DMS114 treated with DMSO at 0.1 percent for 48 hours (cell line): ENCODE results near the gene ATRX.
"Not testable (repeated sequence)": the region's sequence is repeated elsewhere in the genome, so short reads cannot be mapped to it uniquely, and the experiment has no call there.

Experiments used
- DNase-seq: peaks from one replicate; lab custom pipeline; 2025; ENCODE audit not compliant: unreplicated experiment; lab: John Stamatoyannopoulos, UW

The ATRX gene, protein sequence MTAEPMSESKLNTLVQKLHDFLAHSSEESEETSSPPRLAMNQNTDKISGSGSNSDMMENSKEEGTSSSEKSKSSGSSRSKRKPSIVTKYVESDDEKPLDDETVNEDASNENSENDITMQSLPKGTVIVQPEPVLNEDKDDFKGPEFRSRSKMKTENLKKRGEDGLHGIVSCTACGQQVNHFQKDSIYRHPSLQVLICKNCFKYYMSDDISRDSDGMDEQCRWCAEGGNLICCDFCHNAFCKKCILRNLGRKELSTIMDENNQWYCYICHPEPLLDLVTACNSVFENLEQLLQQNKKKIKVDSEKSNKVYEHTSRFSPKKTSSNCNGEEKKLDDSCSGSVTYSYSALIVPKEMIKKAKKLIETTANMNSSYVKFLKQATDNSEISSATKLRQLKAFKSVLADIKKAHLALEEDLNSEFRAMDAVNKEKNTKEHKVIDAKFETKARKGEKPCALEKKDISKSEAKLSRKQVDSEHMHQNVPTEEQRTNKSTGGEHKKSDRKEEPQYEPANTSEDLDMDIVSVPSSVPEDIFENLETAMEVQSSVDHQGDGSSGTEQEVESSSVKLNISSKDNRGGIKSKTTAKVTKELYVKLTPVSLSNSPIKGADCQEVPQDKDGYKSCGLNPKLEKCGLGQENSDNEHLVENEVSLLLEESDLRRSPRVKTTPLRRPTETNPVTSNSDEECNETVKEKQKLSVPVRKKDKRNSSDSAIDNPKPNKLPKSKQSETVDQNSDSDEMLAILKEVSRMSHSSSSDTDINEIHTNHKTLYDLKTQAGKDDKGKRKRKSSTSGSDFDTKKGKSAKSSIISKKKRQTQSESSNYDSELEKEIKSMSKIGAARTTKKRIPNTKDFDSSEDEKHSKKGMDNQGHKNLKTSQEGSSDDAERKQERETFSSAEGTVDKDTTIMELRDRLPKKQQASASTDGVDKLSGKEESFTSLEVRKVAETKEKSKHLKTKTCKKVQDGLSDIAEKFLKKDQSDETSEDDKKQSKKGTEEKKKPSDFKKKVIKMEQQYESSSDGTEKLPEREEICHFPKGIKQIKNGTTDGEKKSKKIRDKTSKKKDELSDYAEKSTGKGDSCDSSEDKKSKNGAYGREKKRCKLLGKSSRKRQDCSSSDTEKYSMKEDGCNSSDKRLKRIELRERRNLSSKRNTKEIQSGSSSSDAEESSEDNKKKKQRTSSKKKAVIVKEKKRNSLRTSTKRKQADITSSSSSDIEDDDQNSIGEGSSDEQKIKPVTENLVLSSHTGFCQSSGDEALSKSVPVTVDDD (N-terminal part only)

DNA sequence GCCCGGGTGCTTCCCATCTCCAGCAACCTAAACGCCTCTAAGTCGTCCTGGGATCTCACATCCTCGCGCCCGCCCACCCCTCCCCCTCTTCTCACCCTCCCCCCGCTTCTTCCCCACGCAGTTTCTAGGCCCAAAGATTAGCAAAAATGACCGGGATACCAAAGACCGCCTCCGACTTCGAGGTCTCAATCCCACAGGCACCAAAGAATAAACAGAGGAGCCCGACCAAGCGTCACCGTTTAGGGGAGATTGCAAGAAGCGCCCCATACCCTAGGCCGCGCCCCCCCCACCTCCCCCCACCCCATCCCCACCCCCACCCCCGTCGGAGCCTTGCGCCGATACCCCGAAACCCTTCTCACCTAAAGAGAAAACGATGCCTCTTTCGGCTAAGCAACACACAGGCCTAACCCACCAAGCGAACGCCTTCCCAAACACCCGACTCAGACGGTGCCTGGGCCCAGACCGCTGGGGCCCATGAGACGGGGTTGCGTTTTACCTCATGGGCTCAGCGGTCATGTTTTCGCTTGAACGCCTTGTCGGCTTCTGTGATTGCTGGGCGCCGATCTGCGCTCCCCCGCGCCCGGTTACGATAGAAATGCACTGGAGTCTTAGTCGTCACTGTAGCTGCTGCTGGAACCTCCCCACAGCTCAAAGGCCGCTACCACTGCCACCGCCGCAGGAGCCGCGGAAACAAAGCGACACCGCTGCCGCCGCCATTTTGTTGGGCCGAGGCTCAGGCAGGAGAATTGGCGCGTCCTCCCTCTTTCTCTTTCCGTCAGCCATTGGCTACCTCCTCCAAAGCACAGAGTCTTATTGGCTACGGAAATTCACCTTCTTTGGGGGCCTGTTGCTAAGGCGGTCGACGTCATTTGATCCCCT lies at the start of gene ATRX:
Gene ATRX, minus strand, starts transcription at position 731 of the 879 bp plus-strand sequence. Its CDS starts 215 bp downstream, at position 516.
- peak; percentile 88 for DNase-seq

DNA sequence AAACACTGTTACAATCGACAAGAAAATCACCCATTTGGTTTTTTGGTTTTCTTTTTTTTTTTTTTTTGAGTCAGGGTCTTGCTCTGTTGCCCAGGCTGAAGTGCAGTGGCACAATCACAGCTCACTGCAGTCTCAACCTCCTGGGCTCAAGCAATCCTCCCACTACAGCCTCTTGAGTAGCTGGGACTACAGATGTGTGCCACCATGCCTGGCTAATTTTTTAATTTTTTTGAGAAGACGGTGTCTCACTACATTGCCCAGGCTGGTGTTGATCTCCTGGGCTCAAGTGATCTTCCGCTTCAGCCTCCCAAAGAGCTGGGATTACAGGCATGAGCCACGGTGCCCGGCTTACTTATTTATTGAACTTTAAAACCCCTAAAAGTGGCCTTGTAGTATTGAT lies 45.5 kb upstream of the ATRX start:
- not testable (repeated sequence) for DNase-seq

DNA sequence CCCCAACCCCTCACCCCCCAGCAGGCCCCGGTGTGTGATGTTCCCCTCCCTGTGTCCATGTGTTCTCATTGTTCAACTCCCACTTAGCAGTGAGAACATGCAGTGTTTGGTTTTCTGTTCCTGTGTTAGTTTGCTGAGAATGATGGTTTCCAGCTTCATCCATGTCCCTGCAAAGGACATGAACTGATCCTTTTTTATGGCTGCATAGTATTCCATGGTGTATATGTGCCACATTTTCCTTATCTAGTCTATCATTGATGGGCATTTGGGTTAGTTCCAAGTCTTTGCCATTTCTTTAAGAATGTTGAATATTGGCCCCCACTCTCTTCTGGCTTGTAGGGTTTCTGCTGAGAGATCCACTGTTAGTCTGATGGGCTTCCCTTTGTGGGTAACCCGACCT lies 36.0 kb upstream of the ATRX start:
- not testable (repeated sequence) for DNase-seq

DNA sequence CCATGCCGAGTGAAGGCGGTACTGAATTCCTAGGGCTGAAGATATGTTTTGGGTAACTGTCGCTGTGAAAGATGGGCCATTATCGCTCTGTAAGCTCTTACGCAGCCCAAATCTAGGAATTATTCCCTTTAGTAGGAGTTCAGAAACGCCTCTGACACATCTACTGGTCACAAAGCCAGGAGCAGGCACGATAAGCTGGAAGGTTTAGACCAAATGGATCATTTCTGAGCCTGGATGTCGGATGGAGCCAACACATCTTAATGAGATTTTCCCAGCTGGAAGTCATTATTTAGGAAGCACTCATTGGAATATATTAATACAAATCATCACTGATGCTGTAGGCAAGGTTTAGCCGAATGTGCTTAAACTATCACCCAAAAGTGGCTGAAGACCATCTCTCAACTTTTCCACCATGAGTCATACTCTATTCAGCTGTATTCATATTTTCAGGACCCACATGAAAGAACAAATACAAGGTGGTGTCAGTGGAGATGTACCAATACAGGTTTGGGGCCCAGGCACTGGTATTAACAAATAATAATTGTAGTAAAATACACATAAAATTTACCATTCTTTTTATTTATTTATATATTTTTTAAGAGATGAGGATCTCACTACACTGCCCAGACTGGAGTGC lies 34.2 kb upstream of the ATRX start:
- no peak for DNase-seq

DNA sequence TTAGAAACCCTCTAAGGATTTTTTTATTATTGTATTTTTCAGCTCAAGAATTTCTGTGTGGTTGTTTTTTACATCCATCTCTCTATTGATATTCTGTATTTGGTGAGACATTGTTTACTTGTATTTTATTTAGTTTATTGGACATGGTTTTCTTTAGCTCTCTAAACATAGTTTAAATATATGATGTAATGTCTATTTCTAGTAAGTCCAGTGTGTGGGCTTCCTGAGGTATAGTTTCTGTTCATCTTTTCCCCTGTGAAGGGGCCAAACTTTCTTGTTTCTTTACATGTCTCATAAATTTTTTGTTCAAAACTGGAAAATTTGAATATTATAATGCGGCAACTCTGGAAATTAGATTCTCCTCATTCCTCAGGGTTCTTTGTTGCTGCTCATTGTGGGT lies 28.2 kb upstream of the ATRX start:
- DNase-seq = no peak

DNA sequence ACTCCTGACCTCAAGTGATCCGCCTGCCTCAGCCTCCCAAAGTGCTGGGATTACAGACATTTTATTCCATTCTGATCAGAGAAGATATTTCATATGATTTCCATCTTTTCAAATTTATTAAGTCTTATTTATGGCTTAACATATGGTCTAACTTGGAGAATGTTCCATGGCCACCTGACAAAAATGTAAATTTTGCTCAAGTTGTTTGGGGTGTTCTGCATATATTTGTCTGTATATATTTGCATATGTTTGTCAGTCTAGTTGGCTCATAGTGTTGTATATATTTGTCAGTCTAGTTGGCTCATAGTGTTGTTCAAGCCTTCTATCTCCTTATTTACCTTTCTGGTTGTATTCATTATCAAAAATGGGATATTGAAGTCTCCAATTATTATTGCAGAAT lies 16.2 kb upstream of the ATRX start:
- DNase-seq = no peak

DNA sequence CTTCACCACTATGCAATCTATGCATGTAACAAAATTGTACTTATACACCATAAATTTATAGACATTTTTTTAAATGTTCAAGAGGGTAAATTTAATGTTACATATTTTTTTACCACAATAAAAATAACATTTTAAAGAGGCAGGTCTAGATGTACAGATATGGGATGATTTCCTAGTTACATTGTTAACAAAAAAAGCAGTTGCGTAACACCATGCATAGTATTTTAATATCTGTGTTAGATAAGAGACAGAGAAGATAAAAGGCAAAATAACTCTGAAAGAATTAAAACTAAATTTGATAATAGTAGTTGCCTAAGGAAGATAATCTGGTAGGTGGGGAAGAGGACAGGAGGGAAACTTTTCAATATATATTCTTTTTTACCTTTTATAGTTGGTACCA lies 9.1 kb upstream of the ATRX start:
- no peak for DNase-seq

DNA sequence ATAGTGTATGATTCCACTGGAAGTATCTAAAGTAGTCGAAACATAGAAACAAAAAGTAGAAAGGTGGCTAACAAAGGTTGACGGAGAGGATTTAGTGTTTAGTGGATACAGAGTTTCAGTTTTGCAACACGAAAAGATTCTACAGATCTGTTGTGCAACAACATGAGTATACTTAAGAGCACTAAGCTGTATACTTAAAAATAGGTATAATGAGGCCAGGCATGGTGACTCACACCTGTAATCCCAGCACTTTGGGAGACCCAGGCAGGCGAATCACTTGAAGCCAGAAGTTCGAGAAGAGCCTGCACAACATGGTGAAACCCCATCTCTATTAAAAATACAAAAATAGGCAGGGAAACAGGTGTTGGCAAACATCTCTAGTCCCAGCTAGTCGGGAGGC lies 7.9 kb upstream of the ATRX start:
- no peak for DNase-seq

DNA sequence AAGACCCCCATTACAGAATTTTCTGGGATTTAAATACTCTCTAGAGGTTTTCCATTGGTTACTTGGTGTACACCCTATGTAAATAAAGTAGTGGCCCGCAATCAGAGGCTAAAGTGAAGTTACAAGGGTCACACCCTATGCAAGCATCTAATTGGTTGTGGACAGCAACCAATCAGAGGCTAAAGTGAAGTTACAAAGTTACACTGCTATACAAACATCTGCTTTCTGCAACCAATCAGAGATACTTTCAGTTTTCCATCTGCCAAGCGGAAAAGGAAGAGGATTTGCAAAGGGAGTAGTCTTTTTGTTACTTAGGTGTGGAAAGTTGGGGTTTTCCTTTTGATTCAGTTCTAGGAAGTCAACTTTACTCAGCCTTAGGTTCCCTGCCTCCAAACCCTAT lies 2.0 kb upstream of the ATRX start:
- DNase-seq = peak; percentile 69

DNA sequence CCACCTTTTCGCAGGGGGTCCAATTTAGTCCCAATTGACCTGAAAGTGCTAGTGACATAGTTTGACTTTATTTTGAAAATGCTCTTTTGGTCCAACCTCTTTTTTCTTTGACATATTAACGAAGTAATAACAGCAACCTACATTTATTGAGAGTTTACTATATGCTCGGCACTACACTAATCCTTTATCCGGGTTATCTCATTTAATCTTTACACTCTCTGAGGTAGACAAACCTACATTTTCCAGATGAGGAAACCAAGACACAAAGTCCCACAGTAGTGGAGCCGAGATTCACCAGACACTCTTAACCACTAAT lies 307 bp upstream of the ATRX start:
- no peak for DNase-seq

DNA sequence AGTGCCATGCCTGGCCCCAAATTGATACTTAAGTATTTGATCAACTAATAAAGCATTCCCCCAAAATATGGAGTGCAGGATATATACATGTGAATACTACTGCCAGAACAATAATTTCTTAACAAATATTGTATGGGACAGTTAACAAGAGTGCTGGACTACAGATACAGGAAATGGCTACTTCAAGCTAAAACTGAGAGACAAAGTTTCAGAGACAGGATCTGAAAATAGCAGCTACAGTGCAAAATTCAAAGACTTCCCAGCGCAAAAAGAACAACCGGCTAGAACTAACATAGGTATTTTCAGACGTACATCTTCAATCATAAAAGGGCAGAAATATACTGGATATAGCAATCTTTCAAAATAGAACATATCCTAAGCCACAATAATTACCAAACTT lies 6.3 kb downstream of the ATRX start:
- DNase-seq = no peak

DNA sequence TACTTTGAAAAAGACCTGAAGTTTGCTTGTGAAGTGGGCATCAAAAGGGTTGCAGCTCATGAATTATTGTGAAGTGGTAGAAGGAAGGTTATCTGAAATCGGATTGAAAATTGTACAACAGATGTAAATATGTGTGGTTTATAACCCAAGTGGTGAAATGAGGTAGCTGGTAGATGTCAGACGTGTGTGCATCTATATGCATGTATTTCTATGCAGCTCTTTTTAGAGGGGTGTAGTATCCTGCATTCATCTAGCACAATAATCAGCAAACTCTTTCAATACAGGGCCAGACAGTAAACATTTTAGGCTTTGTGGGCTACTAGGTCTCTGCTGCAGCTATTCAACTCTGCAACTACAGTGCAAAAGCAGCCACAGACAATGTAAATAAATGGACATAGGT lies 9.4 kb downstream of the ATRX start:
- DNase-seq = no peak

DNA sequence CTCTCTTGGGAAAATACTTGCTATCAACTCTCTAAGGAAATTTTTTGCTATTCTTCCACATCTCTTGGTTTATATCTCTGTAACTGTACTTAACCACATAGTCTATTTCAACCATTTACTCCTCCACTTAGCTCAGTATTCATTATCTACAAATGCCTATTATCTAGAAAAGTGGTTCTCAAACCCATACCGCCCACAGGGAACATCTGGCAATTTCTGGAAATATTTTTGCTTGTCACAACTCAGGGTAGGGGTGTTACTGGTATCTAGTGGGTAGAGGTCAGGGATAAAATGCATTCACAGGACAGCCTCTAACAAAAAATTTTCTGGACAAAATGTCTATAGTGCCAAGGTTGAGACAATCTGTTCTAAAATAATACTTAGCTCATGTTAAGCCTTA lies 14.4 kb downstream of the ATRX start:
- DNase-seq = no peak

DNA sequence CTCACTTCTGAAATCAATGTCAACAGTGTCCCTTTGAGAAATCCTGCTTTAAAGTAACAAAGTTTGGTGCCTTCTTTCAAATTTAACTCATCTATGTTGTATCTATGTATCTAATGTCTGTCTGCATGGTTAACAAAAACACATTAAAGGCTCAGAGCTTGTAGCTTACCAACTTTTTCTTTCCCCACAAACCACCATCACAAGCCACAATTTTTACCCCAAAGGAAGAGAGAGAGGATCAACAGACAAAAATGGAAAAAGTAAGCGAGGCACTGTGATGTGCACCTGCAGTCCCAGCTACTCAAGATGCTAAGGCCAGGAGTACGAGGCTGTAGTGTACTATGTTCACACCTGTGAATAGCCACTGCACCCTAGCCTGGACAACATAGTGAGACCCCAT lies 17.2 kb downstream of the ATRX start:
- no peak for DNase-seq

DNA sequence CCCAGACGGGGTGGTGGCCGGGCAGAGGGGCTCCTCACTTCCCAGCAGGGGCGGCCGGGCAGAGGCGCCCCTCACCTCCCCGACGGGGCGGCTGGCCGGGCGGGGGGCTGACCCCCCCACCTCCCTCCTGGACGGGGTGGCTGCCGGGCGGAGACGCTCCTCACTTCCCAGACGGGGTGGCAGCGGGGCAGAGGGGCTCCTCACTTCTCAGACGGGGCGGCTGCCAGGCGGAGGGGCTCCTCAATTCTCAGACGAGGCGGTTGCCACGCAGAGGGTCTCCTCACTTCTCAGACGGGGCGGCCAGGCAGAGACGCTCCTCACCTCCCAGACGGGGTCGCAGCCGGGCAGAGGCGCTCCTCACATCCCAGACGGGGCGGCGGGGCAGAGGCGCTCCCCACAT lies 19.8 kb downstream of the ATRX start:
- not testable (repeated sequence) for DNase-seq

DNA sequence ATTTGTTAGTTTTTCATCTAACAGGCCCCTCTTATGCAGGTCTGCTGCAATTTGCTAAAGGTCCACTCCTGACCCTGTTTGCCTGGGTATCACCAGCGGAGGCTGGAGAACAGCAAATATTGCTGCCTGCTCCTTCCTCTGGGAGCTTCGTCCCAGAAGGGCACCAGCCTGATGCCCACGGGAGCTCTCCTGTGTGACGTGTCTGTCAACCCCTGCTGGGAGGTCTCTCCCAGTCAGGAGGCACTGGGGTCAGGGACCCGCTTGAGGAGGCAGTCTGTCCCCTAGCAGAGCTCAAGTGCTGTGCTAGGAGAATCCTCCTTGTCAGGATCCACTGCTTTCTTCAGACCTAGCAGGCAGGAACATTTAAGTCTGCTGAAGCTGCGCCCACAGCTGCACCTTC lies 30.5 kb downstream of the ATRX start:
- DNase-seq = no peak

DNA sequence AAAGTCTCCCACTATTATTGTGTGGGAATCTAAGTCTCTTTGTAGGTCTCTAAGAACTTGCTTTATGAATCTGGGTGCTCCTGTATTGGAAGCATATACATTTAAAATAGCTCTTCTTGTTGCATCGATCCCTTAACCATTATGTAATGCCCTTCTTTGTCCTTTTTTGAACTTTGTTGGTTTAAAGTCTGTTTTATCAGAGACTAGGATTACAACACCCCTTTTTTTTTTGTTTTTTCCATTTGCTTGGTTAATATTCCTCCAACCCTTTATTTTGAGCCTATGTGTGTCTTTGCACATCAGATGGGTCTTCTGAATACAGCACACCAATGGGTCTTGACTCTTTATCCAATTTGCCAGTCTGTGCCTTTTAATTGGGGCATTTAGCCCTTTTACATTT lies 32.1 kb downstream of the ATRX start:
- not testable (repeated sequence) for DNase-seq

DNA sequence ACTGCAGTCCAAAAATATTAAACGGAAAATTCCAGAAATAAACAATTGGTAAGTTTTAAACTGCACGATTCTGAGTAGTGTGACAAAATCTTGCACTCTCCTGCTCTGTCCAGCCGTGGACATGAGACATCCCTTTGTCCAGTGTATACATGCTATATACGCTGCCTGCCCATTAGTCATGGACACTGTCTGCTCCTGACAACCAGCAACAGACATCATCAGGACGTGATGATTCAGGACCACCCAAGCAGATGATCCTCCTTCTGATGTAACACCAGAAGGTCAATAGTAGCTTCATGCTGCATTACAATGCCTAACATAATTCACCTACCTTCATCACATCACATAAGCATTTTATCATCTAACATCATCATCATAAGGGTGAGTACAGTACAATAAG lies 36.3 kb downstream of the ATRX start:
- no peak for DNase-seq

DNA sequence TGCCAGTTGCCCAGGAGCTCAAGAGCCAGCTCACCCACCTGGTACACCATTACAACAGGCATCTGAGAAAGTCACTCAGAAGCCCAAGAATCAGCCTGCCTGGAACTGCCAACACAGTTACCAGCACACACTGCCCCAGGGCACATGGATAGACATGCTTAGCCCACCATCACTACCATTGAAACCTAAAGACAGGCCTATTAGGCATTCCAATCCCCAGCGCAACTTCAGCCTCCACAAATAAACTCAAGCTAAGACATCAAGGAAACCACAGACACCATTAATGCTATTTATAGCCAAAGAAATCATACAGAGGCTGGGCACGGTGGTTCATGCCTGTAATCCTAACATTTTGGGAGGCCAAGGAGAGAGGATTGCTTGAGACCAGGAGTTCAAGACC lies 42.3 kb downstream of the ATRX start:
- DNase-seq = no peak

DNA sequence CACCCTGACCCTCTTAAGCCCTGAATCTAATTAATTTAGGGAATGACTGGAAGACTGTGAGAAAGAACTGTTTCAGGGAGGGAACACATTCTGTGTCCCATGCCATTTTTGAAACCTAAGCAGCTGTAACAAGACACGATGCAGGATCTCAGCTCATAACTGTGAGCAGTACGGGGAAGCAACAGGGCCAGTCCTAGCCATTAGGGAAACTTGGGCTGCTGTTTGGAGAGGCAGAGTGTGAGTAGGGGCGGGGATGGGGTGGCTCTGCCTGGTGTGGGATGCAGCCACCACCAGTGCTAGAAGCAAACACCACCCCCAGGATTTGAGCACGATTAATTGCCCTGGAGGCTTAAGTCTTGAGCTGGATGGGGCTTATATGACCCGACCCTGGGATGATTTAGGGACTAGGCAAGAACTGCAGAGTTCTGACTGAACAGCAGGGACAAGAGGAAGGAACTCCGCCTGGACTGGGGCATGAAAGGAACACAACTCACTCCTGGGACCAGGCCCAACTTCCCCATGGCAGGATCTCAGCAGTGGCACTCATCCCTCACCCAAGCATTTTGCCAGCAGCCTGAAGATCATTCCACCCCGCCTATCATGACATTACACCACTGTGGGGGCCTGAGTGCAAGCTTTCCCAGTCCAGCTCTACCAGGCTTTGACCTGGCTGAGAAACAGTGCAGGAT lies 43.1 kb downstream of the ATRX start:
- DNase-seq = no peak
